ENCODE results near the gene CUEDC2. TPM values are rescaled to one million over a fixed set of nuclear protein-coding genes. Genes with fewer than 3 reads are reported as not detected.

Gene CUEDC2
- total RNA-seq, 2 donors from 2014 or later: 70.2 to 81.7 TPM

DNA sequence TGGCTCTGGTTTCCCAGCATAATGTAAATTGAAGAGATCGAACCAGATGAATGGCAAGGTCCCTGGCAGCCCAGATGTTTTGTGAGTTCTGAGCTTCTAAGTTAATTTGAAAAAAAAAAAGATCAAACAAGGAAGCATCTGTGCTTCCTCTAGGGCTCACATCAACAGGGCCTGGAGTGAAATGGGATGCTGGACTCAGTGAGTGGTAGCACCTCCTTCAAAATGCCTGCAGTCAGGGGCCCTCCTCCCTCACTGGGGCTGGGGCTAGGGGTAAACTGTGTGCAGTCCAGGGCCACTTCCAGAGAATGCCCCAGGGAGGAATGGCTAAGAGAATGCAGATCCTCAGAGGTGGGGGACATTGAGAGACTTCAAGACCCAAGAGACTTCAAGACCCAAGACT lies 6.0 kb upstream of the CUEDC2 start:
- Histone ChIP-seq H3K9me3 (no peaks in the 10 kb centered on the region), H3K36me3 (no peaks in the 10 kb centered on the region), H3K4me1 (replicated peaks) (no peaks in the 10 kb centered on the region), H3K27ac (no peak overlapping the region), H3K27me3 (replicated peaks; ENCODE audit: insufficient read depth) (no peaks in the 10 kb centered on the region), H3K4me3 (no peak overlapping the region)
- intact Hi-C loops (cut with DNase I): no loop called here
- 88% methylated on average over 1 of the region's 1 CpG for WGBS
- DNase-seq (ENCODE audit: low spot score): no peak
- TF ChIP-seq POLR2AphosphoS5 (IDR thresholded peaks at IDR 0.05) (no peak), POLR2A (IDR thresholded peaks at IDR 0.05) (no peak)
- TF ChIP-seq, protein P1, sequence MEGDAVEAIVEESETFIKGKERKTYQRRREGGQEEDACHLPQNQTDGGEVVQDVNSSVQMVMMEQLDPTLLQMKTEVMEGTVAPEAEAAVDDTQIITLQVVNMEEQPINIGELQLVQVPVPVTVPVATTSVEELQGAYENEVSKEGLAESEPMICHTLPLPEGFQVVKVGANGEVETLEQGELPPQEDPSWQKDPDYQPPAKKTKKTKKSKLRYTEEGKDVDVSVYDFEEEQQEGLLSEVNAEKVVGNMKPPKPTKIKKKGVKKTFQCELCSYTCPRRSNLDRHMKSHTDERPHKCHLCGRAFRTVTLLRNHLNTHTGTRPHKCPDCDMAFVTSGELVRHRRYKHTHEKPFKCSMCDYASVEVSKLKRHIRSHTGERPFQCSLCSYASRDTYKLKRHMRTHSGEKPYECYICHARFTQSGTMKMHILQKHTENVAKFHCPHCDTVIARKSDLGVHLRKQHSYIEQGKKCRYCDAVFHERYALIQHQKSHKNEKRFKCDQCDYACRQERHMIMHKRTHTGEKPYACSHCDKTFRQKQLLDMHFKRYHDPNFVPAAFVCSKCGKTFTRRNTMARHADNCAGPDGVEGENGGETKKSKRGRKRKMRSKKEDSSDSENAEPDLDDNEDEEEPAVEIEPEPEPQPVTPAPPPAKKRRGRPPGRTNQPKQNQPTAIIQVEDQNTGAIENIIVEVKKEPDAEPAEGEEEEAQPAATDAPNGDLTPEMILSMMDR (IDR thresholded peaks at IDR 0.05): no peak

- no peaks in the 10 kb centered on the region for H3K9me3 ChIP-seq
- 92% methylated on average over 3 of the region's 3 CpGs for WGBS
- no peak overlapping the region for H3K27ac ChIP-seq
- DNase-seq (ENCODE audit: low spot score): no peak
- no peaks in the 10 kb centered on the region for H3K4me1 ChIP-seq (replicated peaks)
- H3K27me3 ChIP-seq (replicated peaks; ENCODE audit: insufficient read depth): no peaks in the 10 kb centered on the region
- TF ChIP-seq, protein P1 (IDR thresholded peaks at IDR 0.05): no peak
- TF ChIP-seq POLR2AphosphoS5 (IDR thresholded peaks at IDR 0.05) (no peak), POLR2A (IDR thresholded peaks at IDR 0.05) (no peak)
- no peak overlapping the region for H3K4me3 ChIP-seq
- H3K36me3 ChIP-seq: no peaks in the 10 kb centered on the region
- intact Hi-C loops (cut with DNase I): no loop called here
Observed at GRCh38 chr10:102437515-102437914, 5.1 kb upstream of the CUEDC2 start.

- 83% methylated on average over 6 of the region's 6 CpGs for WGBS
- TF ChIP-seq POLR2A (IDR thresholded peaks at IDR 0.05): no peak
- TF ChIP-seq POLR2AphosphoS5 (IDR thresholded peaks at IDR 0.05): no peak
- TF ChIP-seq, protein P1 (IDR thresholded peaks at IDR 0.05): no peak
- H3K9me3 ChIP-seq: no peaks in the 10 kb centered on the region
- intact Hi-C loops (cut with DNase I): no loop called here
- DNase-seq (ENCODE audit: low spot score): no peak
- peaks cover 4% of the 10 kb centered on the region for H3K4me1 ChIP-seq (replicated peaks)
- no peaks in the 10 kb centered on the region for H3K27me3 ChIP-seq (replicated peaks; ENCODE audit: insufficient read depth)
- no peak overlapping the region for H3K27ac ChIP-seq
- H3K36me3 ChIP-seq: no peaks in the 10 kb centered on the region
- no peak overlapping the region for H3K4me3 ChIP-seq
Observed at GRCh38 chr10:102436312-102436711, 3.9 kb upstream of the CUEDC2 start.

GRCh38 chr10:102435529-102436233 lies 3.3 kb upstream of the CUEDC2 start:
- Histone ChIP-seq H3K27me3 (replicated peaks; ENCODE audit: insufficient read depth) (no peaks in the 10 kb centered on the region), H3K4me3 (no peak overlapping the region), H3K4me1 (replicated peaks) (peaks cover 4% of the 10 kb centered on the region), H3K9me3 (no peaks in the 10 kb centered on the region), H3K27ac (no peak overlapping the region), H3K36me3 (no peaks in the 10 kb centered on the region)
- 13% methylated on average over 8 of the region's 14 CpGs for WGBS
- intact Hi-C loops (cut with DNase I): no loop called here
- no peak for DNase-seq (ENCODE audit: low spot score)
- TF ChIP-seq POLR2A (IDR thresholded peaks at IDR 0.05): no peak
- TF ChIP-seq POLR2AphosphoS5 (IDR thresholded peaks at IDR 0.05): no peak
- TF ChIP-seq, protein P1 (IDR thresholded peaks at IDR 0.05): no peak

DNA sequence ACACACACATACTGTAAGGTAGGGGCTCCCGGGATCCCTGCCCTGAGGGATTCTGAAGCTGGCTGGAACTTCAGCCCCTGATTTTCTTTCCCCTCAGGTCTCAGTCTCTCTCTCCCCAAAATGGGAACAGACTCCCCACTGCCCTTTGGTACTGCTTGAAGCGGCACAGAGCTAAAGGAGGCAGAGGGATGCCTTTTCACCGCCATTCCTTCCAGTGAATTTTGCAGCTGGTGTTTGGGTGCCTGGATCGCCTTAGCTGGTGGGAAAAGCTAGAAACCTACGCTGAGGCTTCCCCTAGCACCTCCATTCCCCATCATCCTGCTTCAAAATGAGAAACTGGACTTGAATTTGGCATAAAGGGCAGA lies 2.7 kb upstream of the CUEDC2 start:
- peaks cover 4% of the 10 kb centered on the region for H3K4me1 ChIP-seq (replicated peaks)
- no peaks in the 10 kb centered on the region for H3K9me3 ChIP-seq
- intact Hi-C loops (cut with DNase I): no loop called here
- H3K27me3 ChIP-seq (replicated peaks; ENCODE audit: insufficient read depth): no peaks in the 10 kb centered on the region
- H3K4me3 ChIP-seq: no peak overlapping the region
- H3K27ac ChIP-seq: no peak overlapping the region
- 49% methylated on average over 5 of the region's 5 CpGs for WGBS
- no peak for DNase-seq (ENCODE audit: low spot score)
- no peaks in the 10 kb centered on the region for H3K36me3 ChIP-seq
- TF ChIP-seq POLR2AphosphoS5 (IDR thresholded peaks at IDR 0.05) (no peak), POLR2A (IDR thresholded peaks at IDR 0.05) (no peak)
- TF ChIP-seq, protein P1 (IDR thresholded peaks at IDR 0.05): no peak

Data from prostate gland (tissue), 2 donors.